ENCODE results near the gene SYCE3. TPM values are rescaled to one million over a fixed set of nuclear protein-coding genes. Genes with fewer than 3 reads are reported as not detected.

The SYCE3 gene
- total RNA-seq, 2 experiments from 2014 or later, result 0.91 to 2.0 TPM

DNA sequence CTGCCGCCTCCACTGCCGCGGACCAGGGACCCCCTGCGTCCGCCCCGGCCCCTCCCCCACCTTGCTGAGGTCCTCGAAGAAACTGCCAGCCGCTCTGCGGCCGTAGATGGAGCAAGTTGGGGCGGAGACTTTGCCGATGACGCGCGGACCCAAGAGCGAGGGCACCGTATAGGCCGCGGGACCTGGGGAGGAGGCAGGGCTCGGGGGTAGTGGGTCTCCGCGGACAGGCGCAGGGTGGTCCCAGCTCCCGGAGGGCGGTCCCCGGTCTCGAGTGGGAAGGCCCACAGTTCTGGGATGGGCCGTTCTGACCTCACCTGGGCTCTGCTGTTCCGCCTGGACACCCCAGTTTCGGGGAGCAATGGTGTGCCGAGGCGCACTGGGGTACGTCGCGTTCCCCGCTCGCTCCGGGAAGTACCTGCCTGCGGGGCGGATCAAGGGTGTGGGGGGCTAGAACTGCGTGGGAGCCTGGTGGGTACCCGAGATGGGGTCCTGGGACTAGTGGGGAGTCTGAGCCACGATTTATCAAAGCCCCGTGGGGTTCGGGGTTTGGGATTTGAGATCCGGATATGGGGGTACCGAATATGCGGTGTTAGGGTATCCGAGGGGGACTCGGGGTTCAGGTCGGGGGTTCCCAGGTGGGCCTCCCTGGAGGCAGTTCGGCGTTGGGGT, 31.7 kb downstream of the SYCE3 start:
- CTCF ChIA-PET, result interaction anchor here (1.2 to 1.7 kb wide), 2 partner anchors 17 to 90 kb away, joined by 3 to 7 read pairs; no protein-coding TSS in a partner anchor
- Mint-ChIP-seq H3K9me3 (no peaks in the 10 kb centered on the region), H3K27ac (peak overlapping the region; percentile 99), H3K27me3 (ENCODE audit: low read depth) (no peaks in the 10 kb centered on the region), H3K4me1 (ENCODE audit: low read depth) (peaks cover 47% of the 10 kb centered on the region), H3K36me3 (ENCODE audit: low read depth) (peaks cover 27% of the 10 kb centered on the region), H3K4me3 (peak overlapping the region; percentile 92)
- peak; percentile 88 for DNase-seq
- intact Hi-C loops (cut with micrococcal nuclease), result loop anchor here (1.0 kb wide), 3 partner anchors 8 to 89 kb away; partner anchors contain the start of gene SYCE3

DNA sequence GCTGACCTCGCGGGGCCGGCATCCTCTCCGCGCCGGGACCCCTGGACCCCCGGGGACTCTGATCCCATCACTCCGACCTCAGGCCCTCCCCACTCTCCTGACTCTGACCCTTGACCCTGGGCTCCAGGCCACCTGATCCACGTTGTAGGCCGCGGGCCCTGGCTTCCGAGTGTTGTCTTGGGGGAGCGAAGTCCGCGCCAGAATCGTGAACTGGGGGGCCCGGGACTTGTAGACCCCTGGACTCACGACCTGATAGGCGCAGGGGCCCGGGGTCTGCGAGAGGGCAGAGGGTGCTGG, 32.2 kb downstream of the SYCE3 start:
- H3K36me3 Mint-ChIP-seq (ENCODE audit: low read depth), result peaks cover 27% of the 10 kb centered on the region
- H3K27ac Mint-ChIP-seq, result peak overlapping the region; percentile 99
- intact Hi-C loops (cut with micrococcal nuclease), result loop anchor here (1.0 kb wide), 1 partner anchor 90 kb away; no protein-coding TSS in a partner anchor
- CTCF ChIA-PET, result no interaction called here
- no peaks in the 10 kb centered on the region for H3K9me3 Mint-ChIP-seq
- H3K4me3 Mint-ChIP-seq, result peak overlapping the region; percentile 92
- DNase-seq, result no peak
- peaks cover 47% of the 10 kb centered on the region for H3K4me1 Mint-ChIP-seq (ENCODE audit: low read depth)
- H3K27me3 Mint-ChIP-seq (ENCODE audit: low read depth), result no peaks in the 10 kb centered on the region

- peak within 1 kb of the TSS; percentile 92 for H3K4me3 Mint-ChIP-seq
- H3K9me3 Mint-ChIP-seq, result no peaks in the 10 kb centered on the region
- no peaks in the 10 kb centered on the region for H3K27me3 Mint-ChIP-seq (ENCODE audit: low read depth)
- H3K4me1 Mint-ChIP-seq (ENCODE audit: low read depth), result peaks cover 47% of the 10 kb centered on the region
- CTCF ChIA-PET, result interaction anchor here (1.5 to 2.0 kb wide), 2 partner anchors 91 to 162 kb away, joined by 3 to 5 read pairs; no protein-coding TSS in a partner anchor
- intact Hi-C loops (cut with micrococcal nuclease), result loop anchor here (1.0 kb wide), 1 partner anchor 90 kb away; no protein-coding TSS in a partner anchor
- DNase-seq, result peak; percentile 75
- peaks cover 27% of the 10 kb centered on the region for H3K36me3 Mint-ChIP-seq (ENCODE audit: low read depth)
- H3K27ac Mint-ChIP-seq, result peak within 1 kb of the TSS; percentile 99
Observed at GRCh38 chr22:50529897-50530579, 32.7 kb downstream of the SYCE3 start, which contains the start of gene TYMP. Gene TYMP (minus strand): TSS chr22:50530012. CDS start chr22:50529709, 303 bp downstream.

- no peak for DNase-seq
- Mint-ChIP-seq H3K36me3 (ENCODE audit: low read depth) (peaks cover 33% of the 10 kb centered on the region), H3K27me3 (ENCODE audit: low read depth) (no peaks in the 10 kb centered on the region), H3K9me3 (no peaks in the 10 kb centered on the region), H3K27ac (peak overlapping the region; percentile 93), H3K4me3 (peak overlapping the region; percentile 84), H3K4me1 (ENCODE audit: low read depth) (peaks cover 50% of the 10 kb centered on the region)
- CTCF ChIA-PET, result interaction anchor here (0.9 to 2.9 kb wide), 6 partner anchors 10 to 162 kb away, joined by 3 to 13 read pairs (median 4); partner anchors contain the start of gene SYCE3
- intact Hi-C loops (cut with micrococcal nuclease), result no loop called here
Observed at GRCh38 chr22:50529416-50529896, 33.3 kb downstream of the SYCE3 start.

- peaks cover 45% of the 10 kb centered on the region for H3K4me1 Mint-ChIP-seq (ENCODE audit: low read depth)
- H3K36me3 Mint-ChIP-seq (ENCODE audit: low read depth), result peaks cover 34% of the 10 kb centered on the region
- no peak for DNase-seq
Observed at GRCh38 chr22:50528682-50529415, 33.9 kb downstream of the SYCE3 start.

DNA sequence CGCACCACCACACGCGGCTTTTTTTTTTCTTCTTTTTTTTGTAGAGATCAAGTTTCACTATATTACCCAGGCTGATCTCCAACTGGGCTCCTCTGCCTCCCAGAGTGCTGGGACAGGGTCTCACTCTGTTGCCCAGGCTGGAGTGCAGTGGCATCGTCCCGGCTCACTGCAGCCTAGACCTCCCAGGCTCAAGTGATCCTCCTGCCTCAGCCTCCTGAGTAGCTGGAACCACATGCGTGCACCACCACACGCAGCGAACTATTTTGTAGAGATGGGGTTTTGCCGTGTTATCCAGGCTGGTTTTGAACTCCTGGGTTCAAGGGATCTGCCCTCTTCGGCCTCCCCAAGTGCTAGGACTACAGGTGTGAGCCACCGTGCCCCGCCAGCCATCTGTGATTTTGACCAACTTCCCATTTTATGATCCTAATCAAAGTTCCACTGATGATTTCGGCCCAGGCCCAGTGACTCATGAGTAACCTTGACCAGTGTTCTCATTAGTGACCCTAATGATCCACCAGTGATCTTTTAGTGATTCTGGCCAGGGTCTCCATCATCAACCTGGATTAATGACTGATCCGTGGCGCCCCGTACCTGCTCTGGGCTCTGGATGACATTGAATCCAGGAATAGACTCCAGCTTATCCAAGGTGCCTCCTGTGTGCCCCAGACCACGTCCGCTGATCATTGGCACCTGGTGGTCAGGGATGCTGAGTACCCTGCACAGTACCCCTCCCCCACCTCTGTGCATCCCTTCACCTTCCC, 34.6 kb downstream of the SYCE3 start:
- Mint-ChIP-seq H3K4me3 (peak overlapping the region; percentile 84), H3K36me3 (ENCODE audit: low read depth) (peaks cover 39% of the 10 kb centered on the region), H3K4me1 (ENCODE audit: low read depth) (peaks cover 42% of the 10 kb centered on the region), H3K9me3 (no peaks in the 10 kb centered on the region), H3K27me3 (ENCODE audit: low read depth) (no peaks in the 10 kb centered on the region), H3K27ac (peak overlapping the region; percentile 93)
- intact Hi-C loops (cut with micrococcal nuclease), result loop anchor here (2.0 kb wide), 2 partner anchors 17 to 55 kb away; partner anchors contain the start of genes CHKB and KLHDC7B
- DNase-seq, result no peak
- CTCF ChIA-PET, result interaction anchor here (0.6 to 2.9 kb wide), 10 partner anchors 11 to 286 kb away, joined by 3 to 13 read pairs (median 4); partner anchors contain the start of genes KLHDC7B and SYCE3

More at GRCh38 chr22:50528682-50529415, 33.9 kb downstream of the SYCE3 start:
- Mint-ChIP-seq H3K27me3 (ENCODE audit: low read depth) (no peaks in the 10 kb centered on the region), H3K9me3 (no peaks in the 10 kb centered on the region), H3K4me3 (peak overlapping the region; percentile 84), H3K27ac (peak overlapping the region; percentile 93)
- intact Hi-C loops (cut with micrococcal nuclease), result no loop called here
- CTCF ChIA-PET, result interaction anchor here (0.9 to 2.9 kb wide), 7 partner anchors 10 to 163 kb away, joined by 3 to 13 read pairs (median 4); partner anchors contain the start of genes KLHDC7B and SYCE3

GRCh38 chr22:50526834-50527801, 35.6 kb downstream of the SYCE3 start:
- H3K36me3 Mint-ChIP-seq (ENCODE audit: low read depth), result peaks cover 41% of the 10 kb centered on the region
- CTCF ChIA-PET, result interaction anchor here (0.6 to 2.9 kb wide), 5 partner anchors 13 to 285 kb away, joined by 3 to 13 read pairs (median 4); no protein-coding TSS in a partner anchor

DNA sequence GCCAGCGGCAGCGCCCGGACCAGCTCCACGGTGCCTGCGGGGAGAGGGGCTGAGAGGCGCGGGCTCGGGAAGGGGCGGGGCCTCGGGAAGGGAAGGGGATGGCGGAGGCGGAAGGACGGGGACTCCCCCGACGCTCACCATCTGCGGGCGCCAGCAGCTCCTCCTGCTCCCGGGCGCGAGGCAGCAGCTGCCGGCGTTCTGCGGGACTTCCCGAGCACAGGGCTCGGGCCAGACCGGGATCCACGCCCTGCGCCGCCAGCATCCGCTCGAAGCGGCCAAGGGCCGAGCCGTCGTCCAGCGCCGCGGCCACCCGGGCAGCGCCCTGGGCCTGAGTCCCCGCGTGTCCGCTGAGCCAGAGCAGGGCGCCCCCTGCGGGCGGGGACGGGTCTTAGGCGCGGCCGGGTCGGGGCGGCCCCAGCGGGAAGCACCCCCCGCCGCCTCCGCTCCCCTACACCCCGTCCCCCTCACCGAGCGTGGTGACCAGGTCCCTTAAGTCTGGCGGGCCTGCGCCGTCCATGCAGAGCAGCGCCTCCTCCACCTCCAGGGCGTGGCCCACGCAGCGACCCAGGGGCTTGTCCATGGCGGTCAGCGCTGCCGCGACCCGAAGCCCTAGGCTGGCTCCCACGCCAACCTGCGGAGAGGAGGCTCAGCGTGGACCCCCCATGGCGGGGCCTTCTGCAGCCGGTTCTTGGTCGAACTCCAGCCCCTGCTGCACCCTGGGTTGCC, 36.4 kb downstream of the SYCE3 start:
- intact Hi-C loops (cut with micrococcal nuclease), result loop anchor here (2.0 kb wide), 2 partner anchors 19 to 57 kb away; partner anchors contain the start of genes CHKB and KLHDC7B

More at GRCh38 chr22:50526834-50527801, 35.6 kb downstream of the SYCE3 start:
- Mint-ChIP-seq H3K4me1 (ENCODE audit: low read depth) (peaks cover 35% of the 10 kb centered on the region), H3K27ac (peak overlapping the region; percentile 93), H3K4me3 (peak overlapping the region; percentile 84), H3K27me3 (ENCODE audit: low read depth) (no peaks in the 10 kb centered on the region), H3K9me3 (no peaks in the 10 kb centered on the region)
- peak; percentile 71 for DNase-seq
- intact Hi-C loops (cut with micrococcal nuclease), result loop anchor here (2.0 kb wide), 2 partner anchors 18 to 56 kb away; partner anchors contain the start of genes CHKB and KLHDC7B

GRCh38 chr22:50525858-50526107, 36.9 kb downstream of the SYCE3 start:
- Mint-ChIP-seq H3K36me3 (ENCODE audit: low read depth) (peaks cover 39% of the 10 kb centered on the region), H3K27me3 (ENCODE audit: low read depth) (no peaks in the 10 kb centered on the region), H3K4me1 (ENCODE audit: low read depth) (peaks cover 35% of the 10 kb centered on the region), H3K9me3 (no peaks in the 10 kb centered on the region), H3K27ac (peak overlapping the region; percentile 80), H3K4me3 (peak overlapping the region; percentile 97)
- no peak for DNase-seq
- intact Hi-C loops (cut with micrococcal nuclease), result loop anchor here (1.0 to 2.0 kb wide), 8 partner anchors 13 to 565 kb away; partner anchors contain the start of genes ARSA, CHKB, KLHDC7B and NCAPH2
- CTCF ChIA-PET, result interaction anchor here (0.6 to 2.9 kb wide), 31 partner anchors 9 to 283 kb away, joined by 3 to 39 read pairs (median 5); partner anchors contain the start of genes CHKB, HDAC10, KLHDC7B and LMF2

More for the DNA sequence above, 36.4 kb downstream of the SYCE3 start:
- peaks cover 35% of the 10 kb centered on the region for H3K4me1 Mint-ChIP-seq (ENCODE audit: low read depth)
- H3K9me3 Mint-ChIP-seq, result no peaks in the 10 kb centered on the region
- peak; percentile 95 for DNase-seq
- peak overlapping the region; percentile 93 for H3K27ac Mint-ChIP-seq
- peak overlapping the region; percentile 84 for H3K4me3 Mint-ChIP-seq
- H3K36me3 Mint-ChIP-seq (ENCODE audit: low read depth), result peaks cover 41% of the 10 kb centered on the region
- no peaks in the 10 kb centered on the region for H3K27me3 Mint-ChIP-seq (ENCODE audit: low read depth)
- CTCF ChIA-PET, result interaction anchor here (0.6 to 2.9 kb wide), 31 partner anchors 9 to 284 kb away, joined by 3 to 39 read pairs (median 5); partner anchors contain the start of genes CHKB, HDAC10, KLHDC7B and LMF2
